NOMO-1 (cell line): ENCODE results near the gene AZIN2.
A peak's percentile ranks its signal among the peaks of the same experiment; 100 is the strongest.
"Not testable (repeated sequence)": the region's sequence is repeated elsewhere in the genome, so short reads cannot be mapped to it uniquely, and the experiment has no call there.

Experiments used
- DNase-seq, 2 experiments: peaks; one replicate each; lab custom pipeline; 2025; ENCODE audit not compliant: unreplicated experiment in 2 of 2; lab: John Stamatoyannopoulos, UW

Gene AZIN2

GRCh38 chr1:33056426-33056825, 24.5 kb upstream of the AZIN2 start:
- DNase-seq: no peak

GRCh38 chr1:33057095-33057494, 23.9 kb upstream of the AZIN2 start:
- DNase-seq: peak; percentile 38 to 50

- peak; percentile 12 to 27 for DNase-seq
These were observed 20.3 kb upstream of the AZIN2 start for GRCh38 chr1:33060579-33061083.

- peak in 1 of 2 experiments; percentile 46 for DNase-seq
These were observed 19.1 kb upstream of the AZIN2 start for GRCh38 chr1:33061834-33062233.

GRCh38 chr1:33064284-33064683, 16.7 kb upstream of the AZIN2 start:
- not testable (repeated sequence) for DNase-seq

- DNase-seq: no peak
These were observed 15.7 kb upstream of the AZIN2 start for GRCh38 chr1:33065301-33065700.

GRCh38 chr1:33066477-33066876, 14.5 kb upstream of the AZIN2 start:
- DNase-seq: not testable (repeated sequence)

GRCh38 chr1:33068108-33068507, 12.8 kb upstream of the AZIN2 start:
- not testable (repeated sequence) for DNase-seq

GRCh38 chr1:33070628-33071027, 10.3 kb upstream of the AZIN2 start:
- no peak for DNase-seq

GRCh38 chr1:33072707-33073106, 8.2 kb upstream of the AZIN2 start:
- no peak for DNase-seq

- DNase-seq: no peak
These were observed 6.6 kb upstream of the AZIN2 start for GRCh38 chr1:33074193-33074945.

GRCh38 chr1:33078030-33078591, 2.8 kb upstream of the AZIN2 start:
- no peak for DNase-seq

- DNase-seq: no peak
These were observed 580 bp upstream of the AZIN2 start for GRCh38 chr1:33080373-33080772.

GRCh38 chr1:33081554-33082305, 777 bp downstream of the AZIN2 start:
- DNase-seq: no peak

- DNase-seq: no peak
These were observed 1.7 kb downstream of the AZIN2 start for GRCh38 chr1:33082575-33083108.

GRCh38 chr1:33085332-33085731, 4.4 kb downstream of the AZIN2 start:
- DNase-seq: no peak

- DNase-seq: peak; percentile 61 to 62
These were observed 5.5 kb downstream of the AZIN2 start for GRCh38 chr1:33086384-33086850.

- DNase-seq: no peak
These were observed 6.7 kb downstream of the AZIN2 start for GRCh38 chr1:33087677-33088076.

- DNase-seq: peak; percentile 53 to 82
These were observed 7.4 kb downstream of the AZIN2 start for GRCh38 chr1:33088119-33088906.

- no peak for DNase-seq
These were observed 8.5 kb downstream of the AZIN2 start for GRCh38 chr1:33089457-33089856.
